Measurements from ENCODE around the gene PROP1. TPM values are rescaled to one million over a fixed set of nuclear protein-coding genes. Genes with fewer than 3 reads are reported as not detected.

Gene PROP1
- total and polyA plus RNA-seq, 4 donors: not detected

GRCh38 chr5:177994561-177995190, 1.4 kb downstream of the PROP1 start:
- 78 to 80% methylated on average over 10 of the region's 10 CpGs for WGBS, 2 donors
- Histone ChIP-seq H3K27me3 (ENCODE audit: control insufficient read depth in 3 of 3, insufficient read depth in 3 of 3, low read length in 2 of 3) (peaks cover 0 to 28% (median 7%) of the 10 kb centered on the region in 3 donors), H3K9ac (ENCODE audit: insufficient read depth in 1 of 2, low read length in 2 of 2) (no peak overlapping the region), H3K27ac (ENCODE audit: low read depth in 1 of 2, low read length in 1 of 2) (no peak overlapping the region), H3K36me3 (ENCODE audit: control insufficient read depth in 4 of 4, insufficient read depth in 4 of 4, low read length in 4 of 4) (no peaks in the 10 kb centered on the region), H3K4me3 (no peak overlapping the region), H3K4me1 (ENCODE audit: control insufficient read depth in 5 of 5, insufficient read depth in 5 of 5, low read length in 5 of 5) (peaks cover 0 to 2% (median 0%) of the 10 kb centered on the region in 5 donors), H3K9me3 (ENCODE audit: control insufficient read depth in 4 of 4, insufficient read depth in 3 of 4, low read length in 3 of 4) (no peaks in the 10 kb centered on the region)
- no peak for TF ChIP-seq CTCF (IDR thresholded peaks at IDR 0.05; ENCODE audit: control extremely low read depth, extremely low read depth)
- ATAC-seq (ENCODE audit: insufficient read depth, low FRiP score): no peak
- DNase-seq: no peak

- Histone ChIP-seq H3K9me3 (ENCODE audit: control insufficient read depth in 4 of 4, insufficient read depth in 3 of 4, low read length in 3 of 4) (no peaks in the 10 kb centered on the region), H3K36me3 (ENCODE audit: control insufficient read depth in 4 of 4, insufficient read depth in 4 of 4, low read length in 4 of 4) (no peaks in the 10 kb centered on the region), H3K4me1 (ENCODE audit: control insufficient read depth in 5 of 5, insufficient read depth in 5 of 5, low read length in 5 of 5) (peaks cover 0 to 2% (median 0%) of the 10 kb centered on the region in 5 donors), H3K9ac (ENCODE audit: insufficient read depth in 1 of 2, low read length in 2 of 2) (no peak overlapping the region), H3K27me3 (ENCODE audit: control insufficient read depth in 3 of 3, insufficient read depth in 3 of 3, low read length in 2 of 3) (peaks cover 0 to 28% (median 10%) of the 10 kb centered on the region in 3 donors), H3K27ac (ENCODE audit: low read depth in 1 of 2, low read length in 1 of 2) (no peak overlapping the region), H3K4me3 (no peak overlapping the region)
- TF ChIP-seq CTCF (IDR thresholded peaks at IDR 0.05; ENCODE audit: control extremely low read depth, extremely low read depth): no peak
- WGBS, 2 donors: 89 to 92% methylated on average over 19 of the region's 19 CpGs
- DNase-seq (no peak), ATAC-seq (ENCODE audit: insufficient read depth, low FRiP score) (no peak)
Observed at GRCh38 chr5:177994063-177994462, 2.0 kb downstream of the PROP1 start.

DNA sequence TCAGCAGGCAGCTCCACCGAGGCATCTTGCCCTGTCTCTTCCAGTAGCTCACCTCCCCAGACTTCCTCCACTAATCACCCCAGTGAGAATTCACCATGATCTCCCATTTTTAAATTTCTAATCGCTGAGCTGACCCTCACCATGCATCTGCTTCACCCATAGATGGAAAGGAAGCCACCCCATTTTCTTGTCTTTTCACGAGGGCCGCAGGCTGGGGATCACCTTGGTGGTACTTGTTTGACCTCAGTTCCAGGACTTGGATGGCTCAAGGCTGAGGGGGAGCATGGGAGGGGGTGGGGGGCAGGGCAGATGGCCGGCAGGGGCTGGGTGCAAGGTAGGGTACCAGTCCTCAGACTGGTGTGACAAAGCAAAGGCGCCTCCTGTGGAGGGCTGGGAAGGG, 3.6 kb downstream of the PROP1 start:
- Histone ChIP-seq H3K27me3 (ENCODE audit: control insufficient read depth in 3 of 3, insufficient read depth in 3 of 3, low read length in 2 of 3) (peaks cover 0 to 21% (median 12%) of the 10 kb centered on the region in 3 donors), H3K4me1 (ENCODE audit: control insufficient read depth in 5 of 5, insufficient read depth in 5 of 5, low read length in 5 of 5) (peaks cover 0 to 2% (median 0%) of the 10 kb centered on the region in 5 donors), H3K4me3 (no peak overlapping the region), H3K27ac (ENCODE audit: low read depth in 1 of 2, low read length in 1 of 2) (no peak overlapping the region), H3K9ac (ENCODE audit: insufficient read depth in 1 of 2, low read length in 2 of 2) (no peak overlapping the region), H3K36me3 (ENCODE audit: control insufficient read depth in 4 of 4, insufficient read depth in 4 of 4, low read length in 4 of 4) (no peaks in the 10 kb centered on the region), H3K9me3 (ENCODE audit: control insufficient read depth in 4 of 4, insufficient read depth in 3 of 4, low read length in 3 of 4) (no peaks in the 10 kb centered on the region)
- no peak for ATAC-seq (ENCODE audit: insufficient read depth, low FRiP score)
- no peak for TF ChIP-seq CTCF (IDR thresholded peaks at IDR 0.05; ENCODE audit: control extremely low read depth, extremely low read depth)
- no peak for DNase-seq
- WGBS, 2 donors: 85 to 92% methylated on average over 6 of the region's 6 CpGs

Measured in lung (tissue), 12 donors.